Measurements from ENCODE around the gene CNOT6.

- TF ChIP-seq POLR2A (IDR thresholded peaks at IDR 0.05) = no peak
- TF ChIP-seq CTCF (IDR thresholded peaks at IDR 0.05) = no peak
Measured at GRCh38 chr5:180467028-180467975, 26.9 kb upstream of the CNOT6 start.
